NCI-H187 (cell line): ENCODE measurements around the gene POP7.

Source experiments
- DNase-seq, 2 experiments: peaks; one replicate each; lab custom pipeline; 2025; lab: John Stamatoyannopoulos, UW

Gene POP7

GRCh38 chr7:100679129-100679926 is 26.6 kb upstream of the POP7 start:
- DNase-seq: no peak

- no peak for DNase-seq
Observed at GRCh38 chr7:100679927-100680575, 25.9 kb upstream of the POP7 start.

- no peak for DNase-seq
Observed at GRCh38 chr7:100680576-100681271, 25.2 kb upstream of the POP7 start.

GRCh38 chr7:100681491-100682227 is 24.3 kb upstream of the POP7 start:
- DNase-seq: no peak

GRCh38 chr7:100682228-100682741 is 23.6 kb upstream of the POP7 start:
- DNase-seq: no peak

GRCh38 chr7:100682991-100683658 is 22.8 kb upstream of the POP7 start:
- no peak for DNase-seq

- DNase-seq: no peak
Observed at GRCh38 chr7:100683659-100684533, 22.0 kb upstream of the POP7 start.

- no peak for DNase-seq
Observed at GRCh38 chr7:100684534-100685042, 21.3 kb upstream of the POP7 start.

- DNase-seq: no peak
Observed at GRCh38 chr7:100685049-100685605, 20.8 kb upstream of the POP7 start.

GRCh38 chr7:100685631-100686145 is 20.2 kb upstream of the POP7 start:
- DNase-seq: no peak

GRCh38 chr7:100686201-100686821 is 19.6 kb upstream of the POP7 start:
- DNase-seq: no peak

- DNase-seq: no peak
Observed at GRCh38 chr7:100686822-100687211, 19.1 kb upstream of the POP7 start.

- DNase-seq: no peak
Observed at GRCh38 chr7:100687261-100687660, 18.7 kb upstream of the POP7 start.

GRCh38 chr7:100687751-100688300 is 18.1 kb upstream of the POP7 start:
- no peak for DNase-seq

- no peak for DNase-seq
Observed at GRCh38 chr7:100688326-100688860, 17.5 kb upstream of the POP7 start.

- DNase-seq: no peak
Observed at GRCh38 chr7:100689230-100690135, 16.4 kb upstream of the POP7 start.
